Endothelial cell of umbilical vein (primary cell): ENCODE measurements around the gene NAA38. TPM values are rescaled to one million over a fixed set of nuclear protein-coding genes. Genes with fewer than 3 reads are reported as not detected.

Source experiments
- BruUV-seq: library from RNA; stranded (reverse); fragments of 400-500 nt; replicated peaks from 2 replicates; lab custom pipeline; 2021; lab: Mats Ljungman, UMichigan
- CTCF ChIA-PET: fragments of 300-600, 350-600 bp; sonication (Branson Sonifier 250); formaldehyde crosslinking; loops from one replicate; lab custom pipeline; 2021; ENCODE audit warnings: antibody characterized with exemption, inconsistent platforms; lab: Charles Lee
- POLR2A ChIA-PET: fragments of 300-600, 350-600 bp; sonication (Branson Sonifier 250); formaldehyde crosslinking; loops from one replicate; lab custom pipeline; 2021; ENCODE audit warnings: antibody characterized with exemption, inconsistent platforms; lab: Charles Lee
- DNase-seq: peaks from one replicate; pipeline ENCODE4 v3.0.0-alpha.2; 2011; ENCODE audit warnings: low read depth, low spot score
- FAIRE-seq: peaks from 2 replicates; lab custom pipeline; 2011; peaks lifted over from hg19 to GRCh38; lab: Jason Lieb, UNC
- H2AFZ ChIP-seq: 2 replicates; pipeline ENCODE4 v1.6.0; 2012; ENCODE audit warnings: low read depth, low read length, control low read depth, inconsistent platforms
- H3K27ac ChIP-seq: 2 replicates; pipeline ENCODE4 v1.5.1; 2011; ENCODE audit warnings: low read depth, mild to moderate bottlenecking, control low read depth, low read length, moderate library complexity; ENCODE audit not compliant: insufficient read depth
- H3K27me3 ChIP-seq, 2 experiments: 2 replicates each; pipeline versions ENCODE4 v1.6.0 to v1.6.1; 2011; ENCODE audit warnings: low read length in 2 of 2, mixed read lengths in 1 of 2; ENCODE audit not compliant: control insufficient read depth in 2 of 2, insufficient read depth in 2 of 2
- H3K36me3 ChIP-seq, 2 experiments: 2 replicates in 1 of 2; 3 replicates in 1 of 2; pipeline ENCODE4 v1.5.1; 2011; ENCODE audit warnings: low read length in 2 of 2, mild to moderate bottlenecking in 1 of 2, moderate library complexity in 1 of 2; ENCODE audit not compliant: control insufficient read depth in 2 of 2, insufficient read depth in 2 of 2; ENCODE audit errors: extremely low read depth in 1 of 2
- H3K4me1 ChIP-seq: 3 replicates; pipeline ENCODE4 v1.5.1; 2011; ENCODE audit warnings: mild to moderate bottlenecking, low read length; ENCODE audit not compliant: control insufficient read depth, insufficient read depth; ENCODE audit errors: extremely low read depth
- H3K4me2 ChIP-seq: 2 replicates; pipeline ENCODE4 v1.6.1; 2011; ENCODE audit warnings: low read length, control low read depth, mixed read lengths; ENCODE audit not compliant: insufficient read depth
- H3K4me3 ChIP-seq, 3 experiments: fragments of 200-600 bp in 1 of 3; sonication (generic), shearing (Covaris generic) in 1 of 3; replicated peaks in 1 of 3; 2 replicates each; pipeline ENCODE4 v1.5.1; 2011 to 2016; ENCODE audit warnings: control low read depth in 3 of 3, low read length in 3 of 3, mild to moderate bottlenecking in 2 of 3, inconsistent platforms in 1 of 3, low read depth in 1 of 3, moderate library complexity in 1 of 3; ENCODE audit not compliant: insufficient read depth in 1 of 3
- H3K79me2 ChIP-seq: 2 replicates; pipeline ENCODE4 v1.6.0; 2012; ENCODE audit warnings: low read length, inconsistent platforms; ENCODE audit not compliant: control insufficient read depth, insufficient read depth
- H3K9ac ChIP-seq: replicated peaks from 2 replicates; pipeline ENCODE3; 2011; ENCODE audit warnings: low read length, control low read depth; ENCODE audit not compliant: insufficient read depth; ENCODE audit errors: extremely low read depth
- H3K9me1 ChIP-seq: replicated peaks from 3 replicates; pipeline ENCODE4 v1.6.0; 2011; ENCODE audit warnings: mild to moderate bottlenecking, low read length; ENCODE audit not compliant: control insufficient read depth, insufficient read depth; ENCODE audit errors: extremely low read depth
- H3K9me3 ChIP-seq: replicated peaks from 2 replicates; pipeline ENCODE4 v1.5.1; 2012; ENCODE audit warnings: low read length, inconsistent platforms; ENCODE audit not compliant: control insufficient read depth, insufficient read depth
- H4K20me1 ChIP-seq: replicated peaks from 2 replicates; pipeline ENCODE3; 2011; ENCODE audit warnings: mild to moderate bottlenecking, low read length; ENCODE audit not compliant: control insufficient read depth, insufficient read depth; ENCODE audit errors: extremely low read depth
- EZH2 ChIP-seq: IDR thresholded peaks from 2 replicates; pipeline ENCODE4 v1.6.1; 2012; ENCODE audit warnings: borderline replicate concordance, low read depth, mild to moderate bottlenecking, moderate library complexity, low read length, inconsistent platforms; ENCODE audit not compliant: severe bottlenecking
- FOS ChIP-seq: IDR thresholded peaks from 2 replicates; pipeline ENCODE4 v1.6.1; 2011; ENCODE audit warnings: mild to moderate bottlenecking, low read length, moderate library complexity, borderline replicate concordance; ENCODE audit not compliant: insufficient read depth
- GATA2 ChIP-seq: IDR thresholded peaks from 2 replicates; pipeline ENCODE4 v1.7.0; 2011; ENCODE audit warnings: low read depth, mild to moderate bottlenecking, moderate library complexity, mixed read lengths, low read length; ENCODE audit not compliant: insufficient read length, insufficient read depth
- JUN ChIP-seq: IDR thresholded peaks from 2 replicates; pipeline ENCODE4 v1.6.1; 2011; ENCODE audit warnings: borderline replicate concordance, low read depth; ENCODE audit not compliant: insufficient read length, insufficient read depth
- MAX ChIP-seq: IDR thresholded peaks from 2 replicates; pipeline ENCODE4 v1.6.1; 2011; ENCODE audit not compliant: insufficient read depth, insufficient read length
- MYC ChIP-seq: IDR thresholded peaks from one replicate; pipeline ENCODE4 v1.6.1; 2011; ENCODE audit warnings: mild to moderate bottlenecking, low read depth, low read length
- POLR2A ChIP-seq: IDR thresholded peaks from 2 replicates; pipeline ENCODE4 v1.6.1; 2012; ENCODE audit warnings: low read depth, mild to moderate bottlenecking, control low read depth, low read length
- POLR2AphosphoS5 ChIP-seq: IDR thresholded peaks from 2 replicates; pipeline ENCODE4 v1.6.1; 2012; ENCODE audit warnings: low read depth, mild to moderate bottlenecking, control low read depth, low read length, moderate library complexity; ENCODE audit not compliant: insufficient read depth
- dilution Hi-C: fragments of 300-500 bp; cut with MboI; formaldehyde crosslinking; loops from one replicate; pipeline ENCODE4 v1.15.0; 2019; ENCODE audit warnings: low sequenced_read_pairs; ENCODE audit not compliant: extremely low pct_ligation_motif_present
- intact Hi-C: fragments of 100-400 bp; cut with micrococcal nuclease; formaldehyde crosslinking; loops from one replicate; pipeline ENCODE4 v1.10.0; 2022
- polyA plus RNA-seq, 4 experiments: library from polyadenylated mRNA; depleted of rRNA in 3 of 4; stranded (reverse) in 3 of 4; unstranded in 1 of 4; fragments of >200 nt; gene quantifications; 2 replicates each; pipeline versions ENCODE4 v1.2.1 to v1.2.3, GENCODE V29; 2011 to 2012; ENCODE audit warnings: missing spikeins in 1 of 4
- total RNA-seq: library from RNA; stranded (reverse); gene quantifications from 2 replicates; pipeline ENCODE4 v1.2.3, GENCODE V29; 2021
- TF ChIP-seq, protein P1 (sequence below), 2 donors: IDR thresholded peaks; 1 replicate in 1 of 2; 2 replicates in 1 of 2; pipeline ENCODE4 v1.5.1; 2011; ENCODE audit warnings: low read length in 2 of 2, mild to moderate bottlenecking in 2 of 2, moderate library complexity in 2 of 2, control low read depth in 1 of 2, inconsistent platforms in 1 of 2, low read depth in 1 of 2; ENCODE audit not compliant: insufficient read depth in 1 of 2; ENCODE audit errors: extremely low read depth in 1 of 2

The NAA38 gene
- total and polyA plus RNA-seq, 2 donors (not counting 3 experiments of a cell fraction or from before 2014, with no cell fraction given), result 119 to 267 TPM

GRCh38 chr17:7817643-7817964, 39.8 kb downstream of the NAA38 start:
- dilution Hi-C loops (no loop called here), intact Hi-C loops (no loop called here)
- Histone ChIP-seq H3K36me3 (no peaks in the 10 kb centered on the region), H3K9me3 (no peaks in the 10 kb centered on the region), H3K27me3 (peaks cover 9 to 13% of the 10 kb centered on the region in 2 experiments), H4K20me1 (no peaks in the 10 kb centered on the region), H3K9ac (no peak overlapping the region), H3K9me1 (no peaks in the 10 kb centered on the region), H3K4me1 (no peaks in the 10 kb centered on the region), H3K79me2 (no peaks in the 10 kb centered on the region), H2AFZ (no peak overlapping the region), H3K27ac (no peak overlapping the region), H3K4me3 (no peak overlapping the region), H3K4me2 (no peak overlapping the region)
- TF ChIP-seq POLR2A (no peak), MYC (no peak), JUN (no peak), FOS (no peak), EZH2 (no peak), GATA2 (no peak), POLR2AphosphoS5 (no peak), MAX (no peak)
- TF ChIP-seq, protein P1, sequence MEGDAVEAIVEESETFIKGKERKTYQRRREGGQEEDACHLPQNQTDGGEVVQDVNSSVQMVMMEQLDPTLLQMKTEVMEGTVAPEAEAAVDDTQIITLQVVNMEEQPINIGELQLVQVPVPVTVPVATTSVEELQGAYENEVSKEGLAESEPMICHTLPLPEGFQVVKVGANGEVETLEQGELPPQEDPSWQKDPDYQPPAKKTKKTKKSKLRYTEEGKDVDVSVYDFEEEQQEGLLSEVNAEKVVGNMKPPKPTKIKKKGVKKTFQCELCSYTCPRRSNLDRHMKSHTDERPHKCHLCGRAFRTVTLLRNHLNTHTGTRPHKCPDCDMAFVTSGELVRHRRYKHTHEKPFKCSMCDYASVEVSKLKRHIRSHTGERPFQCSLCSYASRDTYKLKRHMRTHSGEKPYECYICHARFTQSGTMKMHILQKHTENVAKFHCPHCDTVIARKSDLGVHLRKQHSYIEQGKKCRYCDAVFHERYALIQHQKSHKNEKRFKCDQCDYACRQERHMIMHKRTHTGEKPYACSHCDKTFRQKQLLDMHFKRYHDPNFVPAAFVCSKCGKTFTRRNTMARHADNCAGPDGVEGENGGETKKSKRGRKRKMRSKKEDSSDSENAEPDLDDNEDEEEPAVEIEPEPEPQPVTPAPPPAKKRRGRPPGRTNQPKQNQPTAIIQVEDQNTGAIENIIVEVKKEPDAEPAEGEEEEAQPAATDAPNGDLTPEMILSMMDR (IDR thresholded peaks at IDR 0.05; ENCODE audit: extremely low read depth in 1 of 2, insufficient read depth in 1 of 2, low read depth in 1 of 2, low read length in 2 of 2), result no peak
- DNase-seq, result no peak
- BruUV-seq, result no TSS peak
- FAIRE-seq, result no peak
- ChIA-PET CTCF (interaction anchor here (1.1 kb wide), 1 partner anchor 243 kb away, joined by 3 read pairs; no protein-coding TSS in a partner anchor), POLR2A (no interaction called here)
